ENCODE measurements around the gene LETM1.

DNA sequence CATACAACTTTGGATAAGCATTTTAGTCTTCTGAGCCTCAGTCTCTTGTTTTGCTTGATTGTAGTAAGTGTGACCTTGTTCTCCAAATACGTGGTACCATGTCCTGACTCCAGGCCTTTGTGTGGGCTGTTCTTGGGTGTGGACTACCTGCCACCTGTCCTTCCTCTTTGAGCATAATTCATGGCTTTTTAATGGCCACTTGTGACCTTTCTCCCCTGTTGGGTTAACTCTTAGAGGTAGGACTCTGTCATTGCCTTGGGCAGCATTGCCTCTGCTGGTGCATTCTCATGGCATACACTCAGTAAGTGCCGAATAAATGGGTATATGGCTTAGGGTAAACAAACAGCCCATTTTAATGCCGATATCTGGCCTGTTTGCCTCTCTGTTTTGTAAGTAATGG is 18.2 kb upstream of the LETM1 start:
- TF ChIP-seq, protein P1, sequence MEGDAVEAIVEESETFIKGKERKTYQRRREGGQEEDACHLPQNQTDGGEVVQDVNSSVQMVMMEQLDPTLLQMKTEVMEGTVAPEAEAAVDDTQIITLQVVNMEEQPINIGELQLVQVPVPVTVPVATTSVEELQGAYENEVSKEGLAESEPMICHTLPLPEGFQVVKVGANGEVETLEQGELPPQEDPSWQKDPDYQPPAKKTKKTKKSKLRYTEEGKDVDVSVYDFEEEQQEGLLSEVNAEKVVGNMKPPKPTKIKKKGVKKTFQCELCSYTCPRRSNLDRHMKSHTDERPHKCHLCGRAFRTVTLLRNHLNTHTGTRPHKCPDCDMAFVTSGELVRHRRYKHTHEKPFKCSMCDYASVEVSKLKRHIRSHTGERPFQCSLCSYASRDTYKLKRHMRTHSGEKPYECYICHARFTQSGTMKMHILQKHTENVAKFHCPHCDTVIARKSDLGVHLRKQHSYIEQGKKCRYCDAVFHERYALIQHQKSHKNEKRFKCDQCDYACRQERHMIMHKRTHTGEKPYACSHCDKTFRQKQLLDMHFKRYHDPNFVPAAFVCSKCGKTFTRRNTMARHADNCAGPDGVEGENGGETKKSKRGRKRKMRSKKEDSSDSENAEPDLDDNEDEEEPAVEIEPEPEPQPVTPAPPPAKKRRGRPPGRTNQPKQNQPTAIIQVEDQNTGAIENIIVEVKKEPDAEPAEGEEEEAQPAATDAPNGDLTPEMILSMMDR (conservative IDR thresholded peaks at IDR 0.05 in 1 of 2, IDR thresholded peaks at IDR 0.05 in 1 of 2; ENCODE audit: extremely low read depth in 1 of 2, insufficient read depth in 1 of 2, low read depth in 1 of 2, low read length in 2 of 2) = no peak
- TF ChIP-seq EZH2 (IDR thresholded peaks at IDR 0.05; ENCODE audit: borderline replicate concordance, low read length) = no peak

Measured in mammary epithelial cell (primary cell).